Pons (tissue), 1 donor: Measurements from ENCODE around the gene CFHR2.

ENCODE experiments used
- DNase-seq: peaks from one replicate; pipeline ENCODE4 v3.0.0-alpha.2; 2016; ENCODE audit warnings: low spot score

The CFHR2 gene

DNA sequence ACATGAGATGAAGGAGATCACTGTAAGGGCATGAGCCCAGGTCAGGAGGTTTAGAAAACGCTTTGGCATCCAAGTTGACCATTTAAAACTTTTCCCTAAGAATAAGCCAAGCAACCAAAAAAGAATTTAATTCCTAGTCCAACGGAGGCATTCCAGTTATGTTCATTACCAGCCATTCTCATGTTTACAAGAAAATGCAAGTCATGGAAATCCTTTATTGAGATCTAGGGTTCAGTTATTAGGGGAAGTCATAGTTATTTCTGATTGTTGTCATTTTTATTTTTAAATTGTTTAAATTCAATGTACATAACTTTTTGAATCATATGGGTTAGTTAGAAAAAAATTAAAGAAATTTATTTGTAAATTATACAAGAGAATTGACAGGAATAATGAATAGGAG is 58.3 kb downstream of the CFHR2 start:
- DNase-seq, result no peak

DNA sequence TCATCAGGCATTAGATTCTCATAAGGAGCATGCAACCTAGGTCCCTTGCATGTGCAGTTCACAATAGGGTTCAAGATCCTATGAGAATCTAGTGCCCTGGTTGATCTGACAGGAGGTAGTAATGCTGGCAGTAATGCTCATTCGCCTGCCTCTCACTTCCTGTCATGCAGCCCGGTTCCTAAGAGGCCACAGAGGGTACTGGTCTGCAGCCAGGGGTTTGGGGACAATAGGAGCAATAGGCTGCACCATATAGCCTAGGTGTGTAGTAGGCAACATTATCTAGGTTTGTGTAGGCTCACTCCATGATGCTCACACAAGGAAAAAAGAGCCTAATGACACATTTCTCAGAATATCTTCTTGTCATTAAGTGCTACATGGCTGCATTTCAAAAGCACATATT is 59.6 kb downstream of the CFHR2 start:
- no peak for DNase-seq

DNA sequence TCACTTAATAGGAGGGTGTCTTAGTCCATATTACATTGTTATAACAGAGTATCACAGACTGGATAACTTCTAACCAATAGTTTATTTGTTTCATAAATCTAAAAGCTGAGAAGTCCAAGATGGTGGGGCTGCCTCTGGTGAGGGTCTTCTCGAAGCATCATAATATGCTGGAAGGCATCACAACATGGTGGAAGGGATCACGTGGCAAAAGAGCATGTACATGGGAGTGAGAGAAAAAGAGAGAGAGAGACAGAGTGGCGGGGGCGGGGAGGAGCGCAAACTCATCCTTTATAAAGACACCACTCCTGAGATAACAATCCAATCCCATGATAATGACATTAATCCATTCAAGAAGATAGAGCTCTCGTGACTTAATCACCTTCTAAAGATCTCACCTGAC is 65.3 kb downstream of the CFHR2 start:
- DNase-seq, result no peak
